H1 (cell line): ENCODE results near the gene IQGAP3. TPM values are rescaled to one million over a fixed set of nuclear protein-coding genes. Genes with fewer than 3 reads are reported as not detected.

Experiments used
- ASH2L ChIP-seq: fragments of 200-600, 300-600 bp; sonication (generic); IDR thresholded peaks from one replicate; pipeline ENCODE4 v1.7.1; 2017; ENCODE audit warnings: low read length
- ATF3 ChIP-seq: IDR thresholded peaks from 2 replicates; pipeline ENCODE4 v1.6.1; 2011; ENCODE audit warnings: low read depth, mild to moderate bottlenecking, low read length; ENCODE audit not compliant: insufficient read depth
- BCL11A ChIP-seq, 2 experiments: IDR thresholded peaks; one replicate each; pipeline ENCODE4 v1.6.1; 2011; ENCODE audit warnings: low read depth in 2 of 2, low read length in 2 of 2, mild to moderate bottlenecking in 2 of 2
- CBX8 ChIP-seq: fragments of 300-800, 300-1000 bp; sonication (generic); IDR thresholded peaks from 2 replicates; pipeline ENCODE4 v1.7.1; 2016; ENCODE audit warnings: low read depth, low read length, borderline replicate concordance
- CREB1 ChIP-seq: IDR thresholded peaks from 2 replicates; pipeline ENCODE4 v1.6.1; 2012; ENCODE audit warnings: inconsistent platforms
- CTBP2 ChIP-seq: IDR thresholded peaks from 2 replicates; pipeline ENCODE4 v1.7.0; 2011; ENCODE audit warnings: borderline replicate concordance, mild to moderate bottlenecking, moderate library complexity, mixed read lengths, low read length; ENCODE audit not compliant: insufficient read depth, insufficient read length
- CTCF ChIP-seq, 3 experiments: IDR thresholded peaks; 1 replicate in 2 of 3; 2 replicates in 1 of 3; pipeline versions ENCODE4 v1.5.1 to v1.6.1; 2011; ENCODE audit warnings: low read length in 3 of 3, mild to moderate bottlenecking in 3 of 3, inconsistent platforms in 2 of 3, low read depth in 1 of 3, moderate library complexity in 1 of 3; ENCODE audit not compliant: insufficient read depth in 1 of 3; ENCODE audit errors: control extremely low read depth in 1 of 3
- E2F6 ChIP-seq: IDR thresholded peaks from 2 replicates; pipeline ENCODE4 v1.6.1; 2012; ENCODE audit warnings: inconsistent platforms
- HDAC2 ChIP-seq, 2 experiments: fragments of 300-600 bp in 1 of 2; sonication (generic) in 1 of 2; IDR thresholded peaks; 2 replicates each; pipeline ENCODE4 v1.6.1; 2011 to 2012; ENCODE audit warnings: low read depth in 2 of 2, low read length in 2 of 2, mild to moderate bottlenecking in 2 of 2, moderate library complexity in 2 of 2, borderline replicate concordance in 1 of 2, inconsistent platforms in 1 of 2
- JUN ChIP-seq: IDR thresholded peaks from 2 replicates; pipeline ENCODE4 v1.6.1; 2011; ENCODE audit warnings: low read depth, mild to moderate bottlenecking, improper control_type of control experiment, low read length
- JUND ChIP-seq: IDR thresholded peaks from 2 replicates; pipeline ENCODE4 v1.6.1; 2011; ENCODE audit warnings: mild to moderate bottlenecking, improper control_type of control experiment, low read length
- KDM5A ChIP-seq: fragments of 200-600 bp; IDR thresholded peaks from 2 replicates; pipeline ENCODE4 v1.7.1; 2012; ENCODE audit warnings: mild to moderate bottlenecking, low read length, inconsistent platforms, mixed read lengths
- MAX ChIP-seq: IDR thresholded peaks from 2 replicates; pipeline ENCODE4 v1.6.1; 2012; ENCODE audit warnings: inconsistent platforms
- POLR2AphosphoS5 ChIP-seq: IDR thresholded peaks from 2 replicates; pipeline ENCODE4 v1.6.1; 2011; ENCODE audit warnings: low read depth, low read length
- POU5F1 ChIP-seq: IDR thresholded peaks from 2 replicates; pipeline ENCODE4 v1.6.1; 2011; ENCODE audit warnings: low read depth, mild to moderate bottlenecking, low read length, moderate library complexity
- RFX5 ChIP-seq: IDR thresholded peaks from 2 replicates; pipeline ENCODE4 v1.6.1; 2011; ENCODE audit warnings: low read depth, low read length, improper control_type of control experiment, borderline replicate concordance
- SIN3A ChIP-seq, 2 experiments: IDR thresholded peaks in 1 of 2; conservative IDR thresholded peaks in 1 of 2; 2 replicates each; pipeline ENCODE4 v1.6.1; 2011 to 2012; ENCODE audit warnings: low read length in 2 of 2, improper control_type of control experiment in 1 of 2, low read depth in 1 of 2, mild to moderate bottlenecking in 1 of 2
- SP2 ChIP-seq: IDR thresholded peaks from 2 replicates; pipeline ENCODE4 v1.6.1; 2012; ENCODE audit warnings: mild to moderate bottlenecking, low read length, inconsistent platforms
- TBP ChIP-seq: IDR thresholded peaks from 2 replicates; pipeline ENCODE4 v1.6.1; 2011; ENCODE audit warnings: low read depth, low read length, improper control_type of control experiment
- TEAD4 ChIP-seq: IDR thresholded peaks from 2 replicates; pipeline ENCODE4 v1.6.1; 2012; ENCODE audit warnings: low read depth, low read length, inconsistent platforms, mixed read lengths
- polyA plus RNA-seq, 7 experiments: library from polyadenylated mRNA; depleted of rRNA in 3 of 7; stranded (reverse) in 5 of 7; unstranded in 2 of 7; fragments of >200 nt in 5 of 7; fragments of 200-250 nt in 2 of 7; gene quantifications; 1 replicate in 5 of 7; 2 replicates in 1 of 7; 4 replicates in 1 of 7; pipeline versions ENCODE4 v1.2.1 to v1.2.3, GENCODE V29; 2011 to 2013; ENCODE audit warnings: missing spikeins in 2 of 7, mixed read lengths in 2 of 7
- total RNA-seq: library from RNA; stranded (reverse); fragmentation: NEBNext Ultra II Directional; extraction: Animal tissue kit (Norgen Biotek cat#: 25700); gene quantifications from 2 replicates; pipeline ENCODE4 v1.2.1, GENCODE V29; 2021

IQGAP3 gene
- total and polyA plus RNA-seq, 2 of the 8 experiments (the other 6 are each of a cell fraction or from before 2014, with no cell fraction given): 14.6 to 22.3 TPM

GRCh38 chr1:156571919-156572662 is at the start of gene IQGAP3 (continued):
- no peak for TF ChIP-seq TBP
- TF ChIP-seq CREB1: peak; percentile 72
- TF ChIP-seq ASH2L: no peak
- TF ChIP-seq JUND: no peak
- TF ChIP-seq HDAC2 (IDR thresholded peaks at IDR 0.05; ENCODE audit: borderline replicate concordance in 1 of 2, low read depth in 2 of 2, low read length in 2 of 2): peak in 1 of 2 experiments; percentile 99; a peak in 2 of 4 replicates
- no peak for TF ChIP-seq SP2
- peak; percentile 40; the same call in 1 of the 2 replicates for TF ChIP-seq MAX
- TF ChIP-seq TEAD4: no peak
- no peak for TF ChIP-seq ATF3
- no peak for TF ChIP-seq BCL11A (IDR thresholded peaks at IDR 0.05; ENCODE audit: low read depth in 2 of 2, low read length in 2 of 2)
- no peak for TF ChIP-seq POLR2AphosphoS5
- TF ChIP-seq CTCF (IDR thresholded peaks at IDR 0.05; ENCODE audit: control extremely low read depth in 1 of 3, insufficient read depth in 1 of 3, low read depth in 1 of 3, low read length in 3 of 3): no peak
- TF ChIP-seq KDM5A: no peak
- TF ChIP-seq POU5F1: no peak
- no peak for TF ChIP-seq CBX8
- no peak for TF ChIP-seq RFX5
- no peak for TF ChIP-seq CTBP2
- TF ChIP-seq JUN: no peak
- peak; percentile 80 to 99; a peak in 3 of 4 replicates for TF ChIP-seq SIN3A (conservative IDR thresholded peaks at IDR 0.05 in 1 of 2, IDR thresholded peaks at IDR 0.05 in 1 of 2; ENCODE audit: low read depth in 1 of 2, low read length in 2 of 2)
- TF ChIP-seq E2F6: no peak
